H1 (cell line): Measurements from ENCODE around the gene SERGEF.

Experiments used
- NRF1 ChIP-seq: IDR thresholded peaks from 2 replicates; pipeline ENCODE4 v1.6.1; 2011; ENCODE audit warnings: mild to moderate bottlenecking, low read depth, low read length, improper control_type of control experiment
- POLR2A ChIP-seq, 2 experiments: IDR thresholded peaks; 1 replicate in 1 of 2; 2 replicates in 1 of 2; pipeline ENCODE4 v1.6.1; 2011; ENCODE audit warnings: low read depth in 2 of 2, low read length in 2 of 2, mild to moderate bottlenecking in 2 of 2; ENCODE audit errors: control extremely low read depth in 1 of 2
- TAF1 ChIP-seq: IDR thresholded peaks from 2 replicates; pipeline ENCODE4 v1.6.1; 2011; ENCODE audit warnings: mild to moderate bottlenecking, low read depth, low read length

GRCh38 chr11:17763703-17764102 lies 249.1 kb downstream of the SERGEF start:
- TF ChIP-seq POLR2A (IDR thresholded peaks at IDR 0.05; ENCODE audit: control extremely low read depth in 1 of 2, low read depth in 2 of 2, low read length in 2 of 2) (no peak), NRF1 (no peak), TAF1 (no peak)
